Activated naive CD8-positive, alpha-beta T cell treated with anti-CD3 and anti-CD28 coated beads, Interleukin-2, amount 50 U/mL, for 16 hours (primary cell): Measurements from ENCODE around the gene PGRMC2.
"Not testable (repeated sequence)": the region's sequence is repeated elsewhere in the genome, so short reads cannot be mapped to it uniquely, and the experiment has no call there.

Experiments
- DNase-seq: peaks from one replicate; pipeline ENCODE4 v3.0.0-alpha.2; 2020; ENCODE audit warnings: low read depth, low spot score

PGRMC2 gene

DNA sequence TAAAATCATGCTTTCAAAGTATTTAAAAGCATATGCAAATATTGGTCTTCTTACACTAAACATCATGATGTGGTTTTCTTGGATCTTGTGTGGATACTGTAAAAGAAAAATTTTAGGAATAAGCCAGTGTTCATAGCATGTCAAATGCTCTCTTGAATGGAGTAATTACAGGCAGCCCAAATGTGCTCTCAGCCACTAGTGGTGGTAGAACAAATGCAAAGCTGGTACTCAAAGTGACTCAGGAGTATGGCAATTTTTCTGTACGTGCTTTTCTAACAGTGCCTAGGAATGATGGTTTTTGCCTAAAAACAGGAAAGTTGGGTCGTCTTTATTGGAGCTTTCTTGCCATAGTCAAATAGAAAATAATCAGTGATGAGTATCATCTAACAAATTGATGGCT, 19.9 kb downstream of the PGRMC2 start:
- no peak for DNase-seq

DNA sequence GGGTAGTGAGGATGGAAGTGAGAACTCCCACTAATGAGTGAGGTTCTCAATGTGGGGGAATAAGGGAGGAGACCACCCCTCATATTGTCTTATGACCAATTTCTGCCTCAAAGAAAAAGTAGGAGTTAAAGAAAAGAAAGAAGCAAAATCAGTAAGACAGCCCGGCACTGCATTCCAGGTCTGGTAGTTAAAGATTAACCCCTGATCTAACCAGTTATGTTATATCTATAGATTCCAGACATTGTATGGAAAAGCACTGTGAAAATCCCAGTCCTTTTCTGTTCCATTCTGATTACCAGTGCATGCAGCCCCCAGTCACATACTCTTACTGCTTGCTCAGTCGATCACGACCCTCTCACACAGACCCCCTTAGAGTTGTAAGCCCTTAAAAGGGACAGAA, 20.4 kb downstream of the PGRMC2 start:
- not testable (repeated sequence) for DNase-seq

DNA sequence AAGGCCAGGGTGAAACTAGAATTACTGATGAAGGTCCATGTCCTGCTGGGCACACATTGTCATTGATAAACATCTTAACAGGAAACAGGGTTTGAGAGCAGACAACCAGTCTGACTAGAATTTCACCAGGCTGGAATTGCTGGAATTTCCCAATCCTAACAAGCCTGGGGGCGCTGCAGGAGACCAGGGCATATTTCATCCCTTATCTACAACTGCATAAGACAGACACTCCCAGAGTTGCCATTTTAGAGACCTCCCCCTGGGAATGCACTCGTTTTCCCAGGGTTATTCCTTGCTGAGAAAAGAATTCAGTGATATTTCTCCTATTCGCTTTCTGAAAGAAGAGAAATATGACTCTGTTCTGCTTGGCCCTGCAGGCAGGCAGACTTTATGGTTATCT, 22.1 kb downstream of the PGRMC2 start:
- DNase-seq, result not testable (repeated sequence)

DNA sequence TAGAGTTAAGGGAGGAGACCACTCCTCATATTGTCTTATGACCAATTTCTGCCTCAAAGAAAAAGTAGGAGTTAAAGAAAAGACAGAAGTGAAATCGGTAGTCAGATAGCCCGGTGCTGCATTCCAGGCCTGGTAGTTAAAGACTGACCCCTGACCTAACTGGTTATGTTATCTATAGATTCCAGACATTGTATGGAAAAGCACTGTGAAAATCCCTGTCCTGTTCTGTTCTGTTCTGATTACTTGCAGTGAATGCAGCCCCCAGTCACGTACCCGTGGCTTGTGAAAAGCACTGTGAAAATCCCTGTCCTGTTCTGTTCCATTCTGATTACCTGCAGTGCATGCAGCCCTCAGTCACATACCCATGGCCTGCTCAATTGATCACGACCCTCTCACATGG, 27.7 kb downstream of the PGRMC2 start:
- not testable (repeated sequence) for DNase-seq

DNA sequence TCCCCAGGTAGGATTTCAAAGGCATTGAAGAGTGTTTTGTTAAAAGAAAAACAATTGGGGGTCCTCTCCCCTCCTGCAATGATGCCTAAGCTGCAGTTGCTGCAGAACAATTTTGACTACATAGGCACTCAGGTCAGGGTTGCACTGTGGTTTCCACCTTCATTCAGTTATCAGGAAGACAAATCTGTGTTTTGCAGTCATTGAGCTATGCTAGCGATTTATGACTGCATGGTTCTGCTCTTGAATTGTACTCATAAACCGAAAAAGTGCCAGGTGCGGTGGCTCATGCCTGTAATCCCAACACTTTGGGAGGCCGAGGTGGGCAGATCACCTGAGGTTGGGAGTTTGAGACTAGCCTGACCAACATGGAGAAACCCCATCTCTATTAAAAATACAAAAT, 29.4 kb downstream of the PGRMC2 start:
- DNase-seq, result not testable (repeated sequence)

DNA sequence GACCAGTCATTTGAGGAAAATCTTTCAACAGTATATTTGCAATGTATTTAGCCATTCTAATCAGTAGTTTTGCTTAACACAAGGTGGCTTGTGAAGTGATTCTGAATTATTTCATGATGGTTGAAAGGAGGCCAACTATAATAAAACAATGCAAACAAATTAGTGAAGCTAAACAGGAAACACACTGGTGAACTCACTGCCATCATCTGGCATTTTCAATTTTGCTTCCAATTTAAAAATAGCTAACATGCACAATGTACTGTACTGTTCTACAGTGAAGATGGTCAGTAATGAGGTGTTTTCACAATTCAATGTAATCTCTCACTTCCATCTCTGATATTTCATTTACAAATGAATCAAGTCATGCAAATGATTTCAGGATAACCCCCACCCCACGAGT, 31.1 kb downstream of the PGRMC2 start:
- DNase-seq, result no peak

DNA sequence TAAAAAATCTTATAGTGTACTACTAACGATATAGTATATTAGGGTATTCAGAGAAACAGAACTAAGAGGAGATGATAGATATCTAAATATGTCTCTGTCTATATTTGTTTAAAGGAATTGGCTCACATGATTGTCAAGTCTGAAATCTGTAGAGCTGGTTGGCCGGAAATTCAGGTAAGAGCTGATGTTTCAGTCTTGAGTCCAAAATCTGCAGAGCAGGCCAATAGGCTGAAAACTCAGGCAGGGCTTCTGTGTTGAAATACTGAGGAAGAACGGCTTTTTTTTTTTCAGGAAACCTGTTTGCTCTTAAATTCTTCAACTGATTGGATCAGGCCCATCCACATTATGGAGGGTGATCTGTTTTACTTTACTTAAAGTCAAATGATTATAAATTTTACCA, 31.7 kb downstream of the PGRMC2 start:
- DNase-seq, result no peak

DNA sequence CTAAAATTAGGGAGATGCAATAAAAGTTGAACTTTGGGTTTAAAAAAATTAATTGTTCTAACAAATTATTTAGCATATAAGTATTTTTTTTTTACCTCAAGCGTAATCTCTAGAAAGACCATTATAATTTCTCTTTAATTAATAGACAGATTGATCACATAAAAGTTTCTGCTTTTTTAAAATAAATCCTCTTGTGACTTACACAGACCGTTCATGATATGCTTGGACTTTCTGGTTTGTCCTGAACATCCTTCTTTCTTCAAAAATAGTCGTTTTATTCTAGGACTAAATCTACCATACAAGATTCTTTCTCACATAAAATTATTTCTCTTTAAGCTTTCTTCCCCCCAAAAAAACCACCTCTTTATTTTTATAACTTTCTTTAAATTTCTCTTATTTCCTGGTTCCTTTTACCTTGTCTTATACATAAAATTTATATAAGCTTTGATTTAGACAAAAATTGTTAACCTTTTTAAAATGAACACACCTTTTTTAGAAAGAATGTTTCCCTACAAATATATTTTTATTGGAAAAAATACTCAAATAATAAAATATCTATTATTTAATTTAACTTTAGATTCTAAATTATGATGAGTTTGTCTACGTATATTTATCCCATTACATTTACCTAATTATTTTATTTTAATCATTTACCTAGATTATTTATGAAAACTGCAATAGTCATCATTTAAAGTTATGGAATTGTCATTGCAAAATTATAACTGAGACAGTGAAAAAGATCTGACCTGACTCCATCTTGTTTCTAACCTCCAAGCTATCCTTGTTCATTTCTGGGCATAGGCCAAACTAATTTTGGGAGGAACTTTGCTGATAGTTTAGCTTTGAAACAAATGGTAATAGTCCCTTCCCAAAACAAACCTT, 37.6 kb downstream of the PGRMC2 start:
- no peak for DNase-seq

DNA sequence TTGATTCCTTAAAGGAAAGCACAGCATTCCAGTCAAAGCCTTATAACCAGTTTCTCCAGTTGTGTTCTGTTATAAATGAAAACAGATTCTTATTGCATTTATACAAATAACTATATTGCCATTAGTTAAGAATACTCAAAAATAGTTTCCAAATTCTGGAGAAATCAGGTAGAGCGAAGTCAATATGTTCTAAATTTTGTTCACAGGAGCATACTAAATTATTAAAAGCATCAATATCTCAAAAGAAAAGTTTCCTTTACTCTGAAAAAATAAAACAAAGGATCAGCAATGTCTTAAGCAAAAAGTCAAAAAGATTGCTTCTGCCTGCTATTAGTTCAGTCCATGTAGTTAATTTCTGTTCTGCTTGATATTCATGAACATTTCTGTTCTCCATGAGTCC, 39.7 kb downstream of the PGRMC2 start:
- DNase-seq, result no peak

DNA sequence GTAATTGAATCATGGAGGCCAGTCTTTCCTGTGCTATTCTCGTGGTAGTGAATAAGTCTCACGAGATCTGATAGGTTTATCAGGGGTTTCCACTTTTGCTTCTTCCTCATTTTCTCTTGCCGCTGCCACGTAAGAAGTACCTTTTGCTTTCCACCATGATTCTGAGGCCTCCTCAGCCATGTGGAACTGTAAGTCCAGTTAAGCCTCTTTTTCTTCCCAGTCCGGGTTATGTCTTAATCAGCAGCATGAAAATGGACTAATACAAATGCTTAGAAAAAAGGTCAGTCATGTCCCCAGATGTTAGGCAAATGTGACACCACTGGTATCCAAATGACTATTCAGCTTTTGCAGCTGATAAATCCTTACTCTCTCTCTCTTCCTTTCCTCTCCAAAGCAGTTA, 42.2 kb downstream of the PGRMC2 start:
- not testable (repeated sequence) for DNase-seq

DNA sequence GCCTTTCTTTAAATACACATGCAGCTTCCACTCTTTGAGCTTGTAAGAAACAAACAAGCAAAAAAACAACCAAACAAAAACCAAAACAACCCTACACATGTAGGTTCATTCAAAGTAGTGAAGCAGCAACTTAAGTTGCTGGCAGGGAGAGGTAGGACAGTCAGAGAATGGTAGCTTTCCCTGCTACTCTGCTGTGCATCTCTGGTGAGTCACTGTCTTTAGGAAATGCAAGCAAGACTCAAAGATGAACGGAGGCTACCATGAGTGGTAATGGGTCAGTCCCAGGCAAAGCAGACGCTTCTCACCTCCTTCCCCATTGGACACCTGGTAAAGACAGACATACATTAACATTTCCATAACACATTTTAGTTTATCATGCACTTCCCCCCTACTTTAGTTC, 43.2 kb downstream of the PGRMC2 start:
- DNase-seq, result no peak

DNA sequence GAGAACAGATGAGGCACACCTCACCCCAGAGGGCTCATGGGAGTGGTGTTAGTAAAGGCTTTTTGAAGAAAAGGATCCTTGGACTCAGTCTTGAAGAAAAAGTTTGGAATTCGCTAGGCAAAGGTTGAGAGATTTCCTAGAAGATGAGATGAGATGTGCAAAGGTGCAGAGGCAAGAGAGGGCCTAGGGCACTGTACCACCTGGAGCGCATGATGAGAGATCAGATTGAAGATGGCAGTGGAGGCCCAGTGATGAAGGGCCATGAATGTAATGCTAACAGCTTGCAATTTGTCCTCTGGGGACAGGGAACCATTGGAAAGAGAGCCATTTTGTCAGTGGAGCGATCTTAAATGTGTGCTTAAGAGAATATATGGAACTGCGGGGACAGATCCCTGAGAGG, 45.0 kb downstream of the PGRMC2 start:
- DNase-seq, result no peak

DNA sequence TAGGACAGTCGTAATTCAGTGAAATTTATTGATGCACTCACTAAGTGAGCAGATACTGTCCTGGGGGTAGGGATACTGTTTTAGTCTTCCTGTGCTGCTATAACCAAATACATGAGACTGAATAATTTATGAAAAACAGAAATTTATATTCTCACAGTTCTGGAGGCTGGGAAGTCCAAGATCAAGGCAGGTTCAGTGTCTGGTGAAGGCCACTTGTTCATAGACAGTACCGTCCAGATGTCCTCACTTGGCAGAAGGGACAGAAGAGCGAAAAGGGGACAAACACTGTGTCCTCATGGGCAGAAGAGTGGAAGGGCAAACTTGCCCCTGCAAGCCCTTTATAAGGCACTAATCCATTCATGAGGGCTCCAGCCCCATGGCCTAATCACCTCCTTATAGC, 45.6 kb downstream of the PGRMC2 start:
- no peak for DNase-seq

DNA sequence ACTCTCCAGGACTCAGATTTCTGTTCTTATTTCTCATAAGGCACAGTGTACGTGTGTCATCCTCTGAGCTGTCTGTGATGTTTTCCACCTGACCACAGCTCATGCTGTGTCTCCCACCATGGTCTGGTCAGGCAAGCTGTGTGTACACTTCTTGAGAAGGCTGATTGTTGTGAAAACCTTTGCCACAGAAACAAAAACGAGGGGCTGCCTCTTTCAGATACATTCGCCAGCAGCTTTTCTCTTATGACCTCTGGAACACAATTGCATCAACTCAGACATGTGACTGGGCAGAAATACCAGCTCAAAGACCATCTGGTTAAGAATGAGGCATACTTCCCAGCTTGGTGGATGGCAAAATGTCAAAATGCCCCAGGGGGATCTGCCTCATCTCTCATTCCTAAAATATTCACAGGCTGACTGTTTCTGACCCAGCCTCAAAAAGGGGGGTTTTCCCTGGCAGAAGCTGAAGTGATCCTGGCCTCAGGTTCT, 46.1 kb downstream of the PGRMC2 start:
- no peak for DNase-seq

DNA sequence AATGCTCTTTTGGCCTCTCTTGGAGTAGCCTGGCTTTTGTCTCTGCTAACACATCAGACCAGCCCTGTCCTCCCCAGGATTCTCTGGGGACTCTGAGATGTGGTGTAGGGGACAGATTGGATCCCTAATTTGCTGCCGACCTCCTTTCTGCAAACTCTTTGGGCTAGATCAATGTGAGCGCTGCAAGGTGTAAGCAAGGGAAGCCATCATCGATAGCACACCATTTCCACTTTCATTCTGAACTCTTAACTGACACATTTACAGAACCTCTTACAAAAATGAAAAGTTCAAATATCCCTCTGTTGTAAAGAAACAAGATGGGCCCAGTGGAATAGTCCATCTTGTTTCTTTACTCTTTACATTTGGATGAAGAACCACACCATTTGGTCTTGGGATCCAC, 46.6 kb downstream of the PGRMC2 start:
- DNase-seq, result no peak

DNA sequence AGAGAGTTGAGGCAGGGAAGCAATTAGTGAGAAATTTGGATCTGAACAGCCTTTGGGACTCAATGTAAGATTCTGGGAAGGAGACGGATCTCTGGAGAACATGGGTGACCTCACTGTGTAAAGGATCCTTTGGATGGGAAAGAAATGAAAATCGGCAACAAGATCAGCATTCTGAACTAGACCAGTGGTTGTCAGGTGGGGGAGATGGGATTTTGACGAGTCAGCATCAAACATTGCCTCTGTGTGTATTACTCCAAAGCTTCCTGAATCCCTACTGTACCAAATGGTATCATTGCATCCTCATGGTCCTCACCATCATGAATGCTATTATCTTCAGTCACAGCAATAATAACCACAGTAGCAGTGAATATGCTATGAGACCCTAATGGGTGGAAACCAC, 52.8 kb downstream of the PGRMC2 start:
- no peak for DNase-seq

DNA sequence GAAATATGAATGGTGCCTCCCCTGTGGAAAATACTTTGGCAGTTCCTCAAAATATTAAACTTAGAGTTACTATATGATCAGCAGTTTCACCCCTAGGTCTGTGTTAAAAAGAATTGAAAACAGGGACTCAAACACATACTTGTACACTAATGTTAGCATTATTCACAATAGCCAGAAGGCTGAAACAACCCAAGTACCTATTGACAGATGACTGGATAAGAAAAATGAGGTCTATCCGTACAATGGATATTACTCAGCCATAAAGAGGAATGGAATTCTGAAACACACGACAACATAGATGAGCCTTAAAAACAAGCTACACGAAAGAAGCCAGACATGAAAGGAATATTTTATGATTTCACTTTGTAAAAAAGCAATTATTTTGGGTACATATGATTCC, 54.9 kb downstream of the PGRMC2 start:
- DNase-seq, result no peak

DNA sequence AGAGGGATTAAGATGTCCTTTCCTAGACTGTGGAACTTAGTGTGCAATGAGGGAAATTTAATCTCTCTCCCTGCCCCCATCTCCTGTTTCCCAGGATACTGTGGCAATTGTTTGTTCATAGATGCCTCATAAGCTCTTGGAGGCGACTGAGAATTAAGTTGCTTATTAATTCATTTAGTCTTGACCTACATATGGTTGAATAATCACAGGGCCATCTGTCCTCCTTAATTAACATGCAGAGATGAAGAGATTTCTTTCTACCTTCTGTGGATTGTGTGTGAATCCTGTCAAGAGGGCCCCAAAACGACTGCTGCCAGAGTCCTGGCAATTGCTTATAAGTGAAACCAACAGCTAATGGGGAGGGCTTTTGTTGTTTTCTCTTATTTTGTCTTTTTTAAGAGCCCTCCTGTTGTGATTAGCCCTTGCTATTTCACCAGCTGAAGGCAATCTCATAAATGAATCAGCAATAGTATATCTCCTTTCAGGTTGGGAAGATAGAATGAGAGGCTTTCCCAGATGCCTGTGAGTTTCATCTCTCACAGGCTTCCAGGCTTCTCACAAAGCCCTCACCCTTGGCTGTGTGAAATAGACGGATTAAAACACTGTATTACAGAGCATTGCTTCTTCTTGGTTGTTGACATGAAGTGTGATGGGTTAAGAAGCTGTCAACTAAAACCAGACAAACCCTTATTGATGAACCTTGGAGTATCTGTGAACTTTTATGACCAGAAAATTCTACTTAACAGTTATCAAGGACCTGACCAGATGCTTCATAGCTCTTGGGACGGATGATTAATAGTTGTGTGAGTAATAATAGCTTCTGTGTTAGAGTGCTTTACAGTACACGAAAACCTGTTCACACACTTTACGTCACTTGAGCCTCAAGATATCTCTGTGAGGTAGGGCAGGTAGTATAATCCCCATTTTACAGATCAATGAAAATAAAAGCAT, 58.5 kb downstream of the PGRMC2 start:
- DNase-seq, result no peak

DNA sequence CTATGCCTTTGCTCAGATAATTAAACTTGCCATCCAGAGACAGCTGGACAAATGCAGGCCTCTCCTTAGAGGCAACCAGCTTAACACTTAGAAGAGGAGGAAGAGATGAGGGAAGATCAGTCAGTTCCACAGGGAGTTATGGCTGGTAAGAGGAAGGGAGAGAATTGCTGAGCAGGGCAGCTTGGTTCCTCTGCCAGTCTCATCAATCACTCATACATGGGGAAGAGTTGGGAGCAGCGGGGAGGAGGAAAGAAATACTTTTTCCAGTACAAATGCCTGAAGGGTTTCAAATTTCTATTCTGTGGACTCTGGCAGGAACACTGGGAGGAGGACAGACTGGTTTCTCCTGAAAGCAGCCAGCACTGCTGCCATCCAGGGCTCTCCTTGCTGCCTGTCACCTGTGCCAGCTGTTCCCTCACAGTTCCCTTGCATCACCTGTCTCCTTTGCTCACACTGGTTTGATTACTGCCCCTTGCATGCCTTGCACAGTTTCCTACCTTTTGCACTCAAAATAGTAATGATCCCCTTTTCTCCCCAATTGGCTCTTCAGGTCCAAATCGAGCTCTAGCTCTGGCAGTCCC, 59.5 kb downstream of the PGRMC2 start:
- DNase-seq, result no peak

DNA sequence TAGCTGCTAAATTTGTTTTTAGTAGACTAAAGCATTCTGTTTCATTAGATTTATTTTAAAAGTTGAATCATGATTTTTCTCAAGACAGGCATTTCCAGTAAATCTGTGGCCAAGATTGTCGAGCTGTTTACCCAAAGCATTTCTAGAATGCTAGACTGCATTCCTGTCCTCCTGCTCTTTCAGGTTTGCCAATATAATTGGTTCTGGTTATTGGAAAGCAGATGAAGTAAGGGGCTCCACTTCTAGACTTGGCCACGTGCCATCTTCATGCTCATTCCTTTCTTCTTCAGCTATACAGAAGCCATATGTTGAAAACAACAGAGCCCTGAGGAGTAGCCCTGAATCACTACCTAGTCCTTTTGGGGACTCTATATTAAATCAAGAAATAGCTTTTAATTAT, 62.5 kb downstream of the PGRMC2 start:
- DNase-seq, result no peak

DNA sequence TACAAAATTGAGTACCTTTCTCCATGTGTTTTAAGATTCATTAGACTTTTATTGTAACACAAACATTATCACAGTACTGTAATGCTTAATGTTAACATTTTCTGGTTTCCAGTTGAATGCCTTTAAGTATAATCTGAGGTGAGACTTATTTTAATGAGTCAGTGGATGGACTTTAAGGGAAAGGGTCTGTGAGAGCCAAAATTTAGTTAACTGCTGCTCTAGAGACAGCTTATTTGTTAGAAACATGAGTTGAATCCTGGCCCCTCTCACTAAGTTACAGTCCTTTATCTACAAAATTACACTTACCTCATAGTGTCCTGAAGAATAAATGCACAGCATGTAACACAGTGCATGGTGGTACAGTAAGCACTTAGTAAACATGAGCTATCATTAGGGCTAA, 66.0 kb downstream of the PGRMC2 start:
- no peak for DNase-seq
